SK-N-MC (cell line): Measurements from ENCODE around the gene SCML2.

Experiments used
- EZH2 ChIP-seq: fragments of 200-600 bp; sonication (generic); IDR thresholded peaks from one replicate; pipeline ENCODE4 v1.6.1; 2017; ENCODE audit warnings: antibody characterized with exemption
- FOXP2 ChIP-seq: optimal IDR thresholded peaks from 2 replicates; pipeline ENCODE3; 2011; ENCODE audit warnings: mild to moderate bottlenecking, moderate library complexity; ENCODE audit not compliant: insufficient read depth; ENCODE audit errors: extremely low read length, control extremely low read depth
- POLR2AphosphoS5 ChIP-seq: IDR thresholded peaks from 2 replicates; pipeline ENCODE4 v1.6.1; 2012; ENCODE audit warnings: mild to moderate bottlenecking, low read depth, low read length, borderline replicate concordance

GRCh38 chrX:18309401-18309800 lies 45.1 kb downstream of the SCML2 start:
- TF ChIP-seq POLR2AphosphoS5 (no peak), EZH2 (no peak), FOXP2 (no peak)
